ENCODE data around the gene NKIRAS1.

DNA sequence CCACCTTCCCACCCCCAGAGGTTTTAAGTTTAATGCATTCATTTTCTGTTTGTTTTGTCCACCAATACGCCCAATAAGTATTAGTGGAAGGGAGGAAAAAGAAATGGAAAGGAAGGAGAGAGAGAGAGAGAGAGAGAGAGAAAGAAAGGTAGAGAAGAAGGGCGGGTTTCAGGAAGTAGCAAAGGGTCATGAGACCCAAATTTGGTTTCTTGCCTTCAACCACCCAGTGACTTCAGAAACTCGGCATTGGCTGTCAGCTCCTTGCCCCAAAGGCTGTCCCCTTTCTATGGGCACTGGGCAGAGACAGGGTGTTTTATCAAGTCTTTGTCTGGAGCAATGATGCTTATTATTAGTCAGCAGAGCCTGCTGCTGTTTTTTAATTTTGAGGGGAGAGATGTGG is 14.8 kb upstream of the NKIRAS1 start:
- TF ChIP-seq, protein P1, sequence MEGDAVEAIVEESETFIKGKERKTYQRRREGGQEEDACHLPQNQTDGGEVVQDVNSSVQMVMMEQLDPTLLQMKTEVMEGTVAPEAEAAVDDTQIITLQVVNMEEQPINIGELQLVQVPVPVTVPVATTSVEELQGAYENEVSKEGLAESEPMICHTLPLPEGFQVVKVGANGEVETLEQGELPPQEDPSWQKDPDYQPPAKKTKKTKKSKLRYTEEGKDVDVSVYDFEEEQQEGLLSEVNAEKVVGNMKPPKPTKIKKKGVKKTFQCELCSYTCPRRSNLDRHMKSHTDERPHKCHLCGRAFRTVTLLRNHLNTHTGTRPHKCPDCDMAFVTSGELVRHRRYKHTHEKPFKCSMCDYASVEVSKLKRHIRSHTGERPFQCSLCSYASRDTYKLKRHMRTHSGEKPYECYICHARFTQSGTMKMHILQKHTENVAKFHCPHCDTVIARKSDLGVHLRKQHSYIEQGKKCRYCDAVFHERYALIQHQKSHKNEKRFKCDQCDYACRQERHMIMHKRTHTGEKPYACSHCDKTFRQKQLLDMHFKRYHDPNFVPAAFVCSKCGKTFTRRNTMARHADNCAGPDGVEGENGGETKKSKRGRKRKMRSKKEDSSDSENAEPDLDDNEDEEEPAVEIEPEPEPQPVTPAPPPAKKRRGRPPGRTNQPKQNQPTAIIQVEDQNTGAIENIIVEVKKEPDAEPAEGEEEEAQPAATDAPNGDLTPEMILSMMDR (IDR thresholded peaks at IDR 0.05): no peak
- TF ChIP-seq POLR2A (IDR thresholded peaks at IDR 0.05): no peak
